Neural progenitor cell (in vitro differentiated cells): ENCODE measurements around the gene SLC9A3.

Source experiments
- EZH2 ChIP-seq: fragments of 200-600 bp; sonication (generic); IDR thresholded peaks from 2 replicates; pipeline ENCODE4 v1.6.1; 2017; ENCODE audit warnings: antibody characterized with exemption, mild to moderate bottlenecking, moderate library complexity
- TF ChIP-seq, protein P1 (sequence below): fragments of 200-600 bp; sonication (generic); IDR thresholded peaks from 2 replicates; pipeline ENCODE4 v1.5.1; 2017; ENCODE audit warnings: antibody characterized with exemption, mild to moderate bottlenecking

DNA sequence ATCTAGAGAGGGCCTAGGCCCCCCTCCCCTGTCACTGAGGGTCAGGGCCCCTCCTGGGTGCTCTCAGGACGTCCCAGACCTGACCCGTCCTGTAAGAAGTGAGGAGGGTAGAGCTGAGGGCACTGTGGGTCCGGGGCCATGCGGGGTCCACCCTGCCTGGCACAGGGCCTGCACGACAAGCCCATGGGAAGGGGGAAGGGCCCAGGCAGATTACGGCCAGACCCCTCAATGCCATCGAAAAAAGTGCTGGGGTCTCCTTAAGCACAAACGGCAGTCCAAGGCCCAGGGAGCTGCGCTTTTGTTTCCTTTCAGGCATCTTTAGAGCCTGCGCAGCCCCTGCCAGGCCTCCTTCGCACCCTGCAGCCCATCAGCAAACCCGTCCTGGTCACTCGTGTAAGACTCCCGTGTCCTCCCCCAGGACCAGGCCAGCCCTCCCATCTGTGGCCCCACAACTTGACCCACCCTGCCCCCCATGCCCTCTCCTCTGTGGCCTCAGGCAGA is 85.7 kb downstream of the SLC9A3 start:
- TF ChIP-seq, protein P1, sequence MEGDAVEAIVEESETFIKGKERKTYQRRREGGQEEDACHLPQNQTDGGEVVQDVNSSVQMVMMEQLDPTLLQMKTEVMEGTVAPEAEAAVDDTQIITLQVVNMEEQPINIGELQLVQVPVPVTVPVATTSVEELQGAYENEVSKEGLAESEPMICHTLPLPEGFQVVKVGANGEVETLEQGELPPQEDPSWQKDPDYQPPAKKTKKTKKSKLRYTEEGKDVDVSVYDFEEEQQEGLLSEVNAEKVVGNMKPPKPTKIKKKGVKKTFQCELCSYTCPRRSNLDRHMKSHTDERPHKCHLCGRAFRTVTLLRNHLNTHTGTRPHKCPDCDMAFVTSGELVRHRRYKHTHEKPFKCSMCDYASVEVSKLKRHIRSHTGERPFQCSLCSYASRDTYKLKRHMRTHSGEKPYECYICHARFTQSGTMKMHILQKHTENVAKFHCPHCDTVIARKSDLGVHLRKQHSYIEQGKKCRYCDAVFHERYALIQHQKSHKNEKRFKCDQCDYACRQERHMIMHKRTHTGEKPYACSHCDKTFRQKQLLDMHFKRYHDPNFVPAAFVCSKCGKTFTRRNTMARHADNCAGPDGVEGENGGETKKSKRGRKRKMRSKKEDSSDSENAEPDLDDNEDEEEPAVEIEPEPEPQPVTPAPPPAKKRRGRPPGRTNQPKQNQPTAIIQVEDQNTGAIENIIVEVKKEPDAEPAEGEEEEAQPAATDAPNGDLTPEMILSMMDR: no peak
- no peak for TF ChIP-seq EZH2
